DOHH2 (cell line): Measurements from ENCODE around the gene PDE4B.
"Not testable (repeated sequence)": the region's sequence is repeated elsewhere in the genome, so short reads cannot be mapped to it uniquely, and the experiment has no call there.

ENCODE experiments used
- H3F3A ChIP-seq: fragments of 200-600 bp; sonication (generic), shearing (Covaris generic); 2 replicates; pipeline ENCODE4 v1.6.0; 2016; ENCODE audit warnings: antibody characterized with exemption, mild to moderate bottlenecking; ENCODE audit not compliant: control insufficient read depth, insufficient read depth
- H3K27ac ChIP-seq: fragments of 200-600 bp; sonication (generic); 2 replicates; pipeline ENCODE4 v1.5.1; 2014; ENCODE audit warnings: low read depth, mild to moderate bottlenecking, low read length, moderate library complexity
- H3K27me3 ChIP-seq: fragments of 200-600 bp; sonication (generic); 2 replicates; pipeline ENCODE4 v1.6.1; 2014; ENCODE audit warnings: mild to moderate bottlenecking, low read length, mixed read lengths; ENCODE audit not compliant: control insufficient read depth
- H3K36me3 ChIP-seq: fragments of 200-600 bp; sonication (generic); 2 replicates; pipeline ENCODE4 v1.6.1; 2014; ENCODE audit warnings: mild to moderate bottlenecking, low read length, moderate library complexity, mixed read lengths; ENCODE audit not compliant: control insufficient read depth
- H3K4me1 ChIP-seq: fragments of 200-600 bp; sonication (generic); 2 replicates; pipeline ENCODE4 v1.6.1; 2014; ENCODE audit warnings: mild to moderate bottlenecking, low read length, mixed read lengths; ENCODE audit not compliant: control insufficient read depth
- H3K4me2 ChIP-seq: fragments of 200-600 bp; sonication (generic); 2 replicates; pipeline ENCODE4 v1.6.0; 2014; ENCODE audit warnings: mild to moderate bottlenecking, low read length, moderate library complexity
- H3K4me3 ChIP-seq: fragments of 200-600 bp; sonication (generic); 2 replicates; pipeline ENCODE4 v1.5.1; 2014; ENCODE audit warnings: mild to moderate bottlenecking, low read length, mixed read lengths
- H3K79me2 ChIP-seq: fragments of 200-600 bp; sonication (generic); 2 replicates; pipeline ENCODE4 v1.6.1; 2014; ENCODE audit warnings: mild to moderate bottlenecking, low read length, mixed read lengths; ENCODE audit not compliant: control insufficient read depth
- H3K9me2 ChIP-seq: fragments of 200-600 bp; sonication (generic); replicated peaks from 2 replicates; pipeline ENCODE4 v1.6.1; 2014; ENCODE audit warnings: mild to moderate bottlenecking, low read length, mixed read lengths; ENCODE audit not compliant: control insufficient read depth
- H3K9me3 ChIP-seq: fragments of 200-600 bp; sonication (generic); 2 replicates; pipeline ENCODE4 v1.6.1; 2014; ENCODE audit warnings: antibody characterized with exemption, low read length, mixed read lengths; ENCODE audit not compliant: control insufficient read depth, insufficient read depth
- H4K20me1 ChIP-seq: fragments of 200-600 bp; sonication (generic); 2 replicates; pipeline ENCODE4 v1.6.0; 2014; ENCODE audit warnings: low read depth, mild to moderate bottlenecking, antibody characterized with exemption, low read length, moderate library complexity; ENCODE audit not compliant: control insufficient read depth, insufficient read depth
- CTCF ChIP-seq: fragments of 200-600 bp; sonication (generic); IDR thresholded peaks from one replicate; pipeline ENCODE4 v1.5.1; 2014; ENCODE audit warnings: antibody characterized with exemption, mild to moderate bottlenecking, low read depth, low read length; ENCODE audit not compliant: poor library complexity, severe bottlenecking
- EZH2phosphoT487 ChIP-seq: fragments of 200-600 bp; sonication (generic); IDR thresholded peaks from 2 replicates; pipeline ENCODE4 v1.6.1; 2017; ENCODE audit warnings: borderline replicate concordance, mild to moderate bottlenecking, antibody characterized with exemption, low read length, moderate library complexity, mixed read lengths

The PDE4B gene

GRCh38 chr1:65866439-65866838 is 73.7 kb downstream of the PDE4B start:
- H3K4me3 ChIP-seq, result no peak overlapping the region
- H3K4me1 ChIP-seq, result no peaks in the 10 kb centered on the region
- no peaks in the 10 kb centered on the region for H3K9me2 ChIP-seq
- TF ChIP-seq EZH2phosphoT487, result no peak
- TF ChIP-seq CTCF, result no peak
- H3K79me2 ChIP-seq, result no peaks in the 10 kb centered on the region
- H3K9me3 ChIP-seq, result no peaks in the 10 kb centered on the region
- H3K27me3 ChIP-seq, result no peaks in the 10 kb centered on the region
- H3K36me3 ChIP-seq, result no peaks in the 10 kb centered on the region
- no peak overlapping the region for H3K4me2 ChIP-seq
- no peak overlapping the region for H3K27ac ChIP-seq
- no peaks in the 10 kb centered on the region for H3F3A ChIP-seq
- H4K20me1 ChIP-seq, result no peaks in the 10 kb centered on the region

GRCh38 chr1:65872301-65872700 is 79.6 kb downstream of the PDE4B start:
- TF ChIP-seq EZH2phosphoT487 (no peak), CTCF (no peak)
- Histone ChIP-seq H3F3A (no peaks in the 10 kb centered on the region), H3K36me3 (no peaks in the 10 kb centered on the region), H3K79me2 (no peaks in the 10 kb centered on the region), H3K4me1 (no peaks in the 10 kb centered on the region), H4K20me1 (no peaks in the 10 kb centered on the region), H3K4me2 (no peak overlapping the region), H3K9me2 (no peaks in the 10 kb centered on the region), H3K4me3 (no peak overlapping the region), H3K9me3 (no peaks in the 10 kb centered on the region), H3K27me3 (no peaks in the 10 kb centered on the region), H3K27ac (no peak overlapping the region)

- not testable (repeated sequence) for H3K9me2 ChIP-seq, H3K4me2 ChIP-seq, H3K9me3 ChIP-seq, H3K27me3 ChIP-seq, H3K27ac ChIP-seq, H4K20me1 ChIP-seq, H3K79me2 ChIP-seq, H3K36me3 ChIP-seq, H3K4me1 ChIP-seq, H3K4me3 ChIP-seq, H3F3A ChIP-seq
These were observed 85.6 kb downstream of the PDE4B start for GRCh38 chr1:65878342-65878741.

- Histone ChIP-seq H3K4me2 (no peak overlapping the region), H3K4me3 (no peak overlapping the region), H3K27ac (no peak overlapping the region), H3K4me1 (no peaks in the 10 kb centered on the region), H3F3A (no peaks in the 10 kb centered on the region), H3K36me3 (no peaks in the 10 kb centered on the region), H3K9me2 (no peaks in the 10 kb centered on the region), H3K9me3 (no peaks in the 10 kb centered on the region), H4K20me1 (no peaks in the 10 kb centered on the region), H3K79me2 (no peaks in the 10 kb centered on the region), H3K27me3 (no peaks in the 10 kb centered on the region)
- no peak for TF ChIP-seq CTCF
- no peak for TF ChIP-seq EZH2phosphoT487
These were observed 87.9 kb downstream of the PDE4B start for GRCh38 chr1:65880611-65881010.
